PFSK-1 (cell line): ENCODE measurements around the gene PATE2.

Experiments used
- REST ChIP-seq, 2 experiments: IDR thresholded peaks; 2 replicates each; pipeline versions ENCODE4 v1.6.1 to v1.8.0; 2011 to 2012; ENCODE audit warnings: low read depth in 2 of 2, low read length in 2 of 2, control low read depth in 1 of 2, inconsistent platforms in 1 of 2, mild to moderate bottlenecking in 1 of 2, moderate library complexity in 1 of 2; ENCODE audit not compliant: insufficient read depth in 1 of 2
- TAF1 ChIP-seq: IDR thresholded peaks from 2 replicates; pipeline ENCODE4 v1.6.1; 2012; ENCODE audit warnings: low read length, control low read depth, borderline replicate concordance; ENCODE audit not compliant: insufficient read depth

GRCh38 chr11:125787827-125788226, 9.2 kb upstream of the PATE2 start, which contains the start of gene PATE3:
- no peak for TF ChIP-seq TAF1
- no peak for TF ChIP-seq REST (IDR thresholded peaks at IDR 0.05; ENCODE audit: insufficient read depth in 1 of 2, low read depth in 2 of 2, low read length in 2 of 2)
